NT2/D1 (cell line): ENCODE measurements around the gene MAP2K7.

Experiments
- SUZ12 ChIP-seq: IDR thresholded peaks from 2 replicates; pipeline ENCODE4 v1.6.1; 2011; ENCODE audit not compliant: insufficient read length, insufficient read depth; ENCODE audit errors: extremely low read depth
- YY1 ChIP-seq: IDR thresholded peaks from 2 replicates; pipeline ENCODE4 v1.6.1; 2011; ENCODE audit not compliant: insufficient read length, insufficient read depth
- ZNF274 ChIP-seq: IDR thresholded peaks from 2 replicates; pipeline ENCODE4 v1.6.1; 2011; ENCODE audit warnings: mild to moderate bottlenecking, low read depth, low read length

DNA sequence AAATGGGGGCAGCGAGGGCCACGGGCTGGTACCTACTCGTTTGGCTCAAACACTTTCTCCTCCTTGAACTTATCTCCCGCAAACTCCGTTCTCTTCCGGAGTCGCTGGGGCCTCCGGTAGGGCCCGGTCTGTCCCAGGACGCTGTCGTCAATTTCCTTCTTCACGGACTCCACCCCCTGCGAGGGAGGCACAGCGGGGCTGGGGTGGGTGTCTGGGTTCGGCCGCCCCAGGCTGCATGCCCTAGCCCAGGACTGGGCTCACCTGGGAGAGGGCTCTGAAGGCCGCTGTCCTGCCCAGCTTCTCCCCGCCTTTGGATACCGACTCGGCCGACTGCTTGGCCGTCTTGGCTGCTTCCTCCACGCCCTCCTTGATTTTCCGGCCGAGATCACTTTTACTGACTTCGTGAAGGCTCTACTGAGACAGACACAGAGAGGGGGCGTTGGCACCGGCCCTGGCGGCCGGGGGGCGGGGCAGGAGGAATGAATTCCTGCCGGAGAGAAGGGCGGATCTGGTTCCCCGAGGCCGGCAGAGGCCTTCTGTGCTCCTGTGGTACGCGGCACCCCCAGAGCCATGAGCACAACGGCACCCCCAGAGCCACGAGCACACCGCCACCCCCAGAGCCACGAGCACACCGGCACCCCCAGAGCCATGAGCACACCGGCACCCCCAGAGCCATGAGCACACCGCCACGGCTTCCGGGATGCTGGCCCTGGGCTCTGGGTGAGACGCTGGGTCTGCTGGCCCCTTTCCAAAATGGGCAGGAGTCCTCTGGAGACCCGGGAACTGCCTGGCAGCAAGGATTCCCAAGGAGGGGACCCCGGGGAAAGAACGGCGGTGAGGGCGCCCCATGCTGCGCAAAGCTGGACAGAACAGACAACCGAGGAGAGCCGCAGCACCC, 30.4 kb downstream of the MAP2K7 start:
- TF ChIP-seq SUZ12, result no peak
- no peak for TF ChIP-seq ZNF274
- TF ChIP-seq YY1, result no peak
